ENCODE data around the gene MCAT.

Gene MCAT

DNA sequence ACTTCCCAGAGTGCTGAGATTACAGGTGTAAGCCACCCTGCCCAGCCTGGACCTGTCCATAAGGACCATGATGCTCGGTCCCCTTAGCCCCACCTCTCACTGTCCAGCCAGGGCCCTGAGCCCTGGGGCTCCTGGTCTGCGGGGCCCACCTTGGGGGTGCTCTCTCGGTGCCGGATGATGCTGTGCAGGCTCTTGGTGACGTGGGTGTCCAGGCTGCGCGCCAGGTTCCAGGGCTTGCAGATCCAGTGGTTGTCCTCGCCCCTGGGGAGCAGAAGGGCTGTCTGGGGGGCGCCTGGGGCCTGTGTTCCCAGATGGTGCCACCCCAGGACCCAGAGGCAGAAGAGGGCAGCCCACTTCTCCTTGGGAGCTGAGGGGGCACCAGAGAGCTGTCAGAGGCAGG, 30.4 kb upstream of the MCAT start:
- no peak for DNase-seq (ENCODE audit: low spot score)

DNA sequence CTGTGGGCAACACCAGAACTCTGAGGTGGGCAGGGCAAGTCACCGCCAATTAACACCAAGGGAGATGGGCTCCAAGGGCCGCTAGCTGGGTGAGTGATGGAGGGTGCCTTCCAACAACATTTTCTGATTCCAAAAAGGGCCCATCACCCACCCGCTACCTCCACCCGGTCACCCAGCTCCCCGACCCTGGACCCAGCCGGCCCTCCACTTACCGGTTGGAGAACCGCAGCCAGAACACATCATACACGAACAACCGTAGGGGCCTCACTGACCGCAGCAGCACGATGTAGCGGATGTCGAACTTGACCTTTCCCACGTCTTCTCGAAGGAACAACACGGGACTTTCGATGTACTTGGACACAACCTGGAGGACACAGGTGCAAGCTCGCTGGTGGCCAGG, 29.0 kb upstream of the MCAT start:
- DNase-seq (ENCODE audit: low spot score) = no peak

GRCh38 chr22:43171607-43172006, 28.4 kb upstream of the MCAT start:
- DNase-seq (ENCODE audit: low spot score) = no peak

GRCh38 chr22:43171019-43171491, 27.9 kb upstream of the MCAT start:
- no peak for DNase-seq (ENCODE audit: low spot score)

- DNase-seq (ENCODE audit: low spot score) = no peak
Measured at GRCh38 chr22:43170131-43170480, 26.9 kb upstream of the MCAT start.

DNA sequence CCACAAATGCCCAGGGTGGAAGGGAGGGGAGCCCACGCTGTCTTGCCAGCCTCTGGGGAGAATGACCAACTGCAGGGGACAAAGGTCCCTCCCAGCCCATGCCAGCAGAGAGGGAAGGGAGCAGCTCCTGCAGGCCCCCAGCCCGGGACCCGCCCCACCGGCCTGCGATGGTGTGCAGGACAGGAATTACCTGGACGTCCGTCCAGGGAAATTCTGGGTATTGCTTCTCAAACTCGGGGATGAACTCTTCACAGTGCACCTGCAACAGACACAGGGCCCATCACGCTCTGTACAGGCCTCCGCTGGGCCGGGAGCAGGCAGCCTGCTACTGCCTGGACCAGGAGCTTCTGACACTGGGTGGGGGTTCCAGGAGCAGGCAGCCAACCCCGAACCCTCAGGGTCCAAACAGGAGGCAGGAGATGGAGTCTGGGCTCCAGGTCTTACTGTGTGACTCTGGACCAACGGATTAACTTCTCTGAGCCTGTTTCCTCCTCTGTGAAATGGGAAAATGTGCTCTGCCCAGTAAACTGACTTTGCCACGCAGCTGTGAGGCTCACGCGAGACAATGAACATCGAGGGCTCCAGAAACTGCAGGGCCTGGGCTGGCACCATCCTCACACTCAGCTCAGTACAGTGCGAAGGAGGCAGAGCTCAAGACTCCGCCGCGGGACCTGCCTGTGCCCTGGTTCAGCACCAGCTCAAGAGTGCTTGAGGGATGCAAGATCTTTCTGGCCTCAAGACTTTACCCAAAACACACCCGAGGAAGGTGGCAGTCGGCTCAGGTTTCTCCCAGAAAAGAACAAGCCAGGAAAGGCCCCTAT, 26.3 kb upstream of the MCAT start:
- DNase-seq (ENCODE audit: low spot score) = no peak

- DNase-seq (ENCODE audit: low spot score) = no peak
Measured at GRCh38 chr22:43168471-43169309, 25.5 kb upstream of the MCAT start.

- no peak for DNase-seq (ENCODE audit: low spot score)
Measured at GRCh38 chr22:43167001-43167589, 23.9 kb upstream of the MCAT start.

- no peak for DNase-seq (ENCODE audit: low spot score)
Measured at GRCh38 chr22:43166132-43166930, 23.1 kb upstream of the MCAT start.

DNA sequence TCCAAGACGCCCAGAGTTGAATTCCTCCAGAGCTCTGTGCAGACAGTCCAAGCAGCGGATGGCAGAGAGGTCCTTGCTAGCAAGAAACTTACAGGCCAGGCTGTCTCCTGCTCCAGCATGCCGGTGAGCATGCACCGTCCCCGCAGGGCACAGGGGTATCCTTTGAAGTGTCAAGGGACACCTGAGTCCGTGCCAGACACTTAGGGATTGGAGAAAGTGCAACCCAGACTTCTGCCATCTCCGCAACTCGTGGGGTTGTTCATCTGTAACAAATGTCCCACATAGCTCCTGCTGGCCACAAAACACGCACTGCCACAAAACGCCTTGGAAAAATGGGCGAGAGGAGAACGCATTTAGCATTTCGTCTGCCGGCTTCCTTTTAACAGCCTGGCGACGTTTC, 21.4 kb upstream of the MCAT start:
- DNase-seq (ENCODE audit: low spot score) = peak; percentile 19

DNA sequence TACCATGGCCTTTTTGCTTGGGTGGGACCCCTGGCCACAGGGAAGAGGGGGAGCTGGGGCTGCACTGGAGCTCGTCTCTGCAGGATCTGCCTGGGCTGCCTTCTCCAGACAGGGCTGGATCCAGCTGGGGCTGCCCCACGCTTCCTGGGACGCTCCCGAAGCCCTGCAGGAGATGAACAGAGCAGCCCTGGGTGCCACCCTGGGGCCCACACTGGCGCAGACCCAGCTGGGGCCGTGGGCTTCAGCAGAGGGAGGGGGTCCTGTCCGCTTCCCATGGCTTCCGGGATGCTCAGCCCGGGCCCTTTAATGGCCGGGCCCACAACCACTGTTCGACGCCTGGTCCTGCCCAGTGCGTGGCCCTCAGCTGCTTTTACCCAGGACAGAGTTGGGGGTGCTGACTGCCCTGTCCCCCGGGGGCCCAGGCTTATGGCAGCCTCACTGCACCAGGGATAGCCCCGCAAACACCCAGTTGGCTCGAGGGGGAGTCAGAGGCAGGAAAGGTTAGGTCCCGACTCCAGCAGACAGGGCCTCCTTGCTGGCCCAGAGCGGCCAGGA, 20.1 kb upstream of the MCAT start:
- DNase-seq (ENCODE audit: low spot score) = no peak

- DNase-seq (ENCODE audit: low spot score) = no peak
Measured at GRCh38 chr22:43162412-43163150, 19.4 kb upstream of the MCAT start.

DNA sequence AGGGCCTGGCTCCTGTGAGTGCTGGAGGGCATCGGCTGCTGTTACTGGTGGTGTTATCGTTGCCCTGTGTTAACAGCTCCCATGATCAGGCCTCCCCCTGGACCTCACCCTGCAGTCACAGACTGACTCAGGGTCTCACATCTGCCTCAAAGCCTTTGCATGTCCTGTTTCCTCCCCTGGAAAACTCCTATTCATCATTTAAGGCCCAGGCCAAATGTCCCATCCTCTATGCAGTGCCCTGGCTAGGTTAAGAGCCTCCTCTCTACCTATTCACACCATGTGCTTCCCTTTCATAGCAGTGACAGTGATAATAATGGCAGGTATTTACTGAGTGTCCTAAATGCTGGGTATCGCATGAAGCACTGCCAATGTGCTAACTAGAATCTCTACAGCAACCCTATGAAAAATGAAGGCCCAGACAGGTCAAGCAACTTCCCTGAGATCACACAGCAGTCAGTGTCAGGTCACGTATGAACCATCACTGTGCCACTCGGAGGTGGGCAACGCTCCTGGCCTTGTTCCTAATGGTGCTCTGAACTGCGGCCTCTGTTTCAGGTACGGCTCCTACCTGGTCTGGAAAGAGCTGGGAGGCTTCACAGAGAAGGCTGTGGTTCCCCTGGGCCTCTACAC, 17.4 kb upstream of the MCAT start:
- no peak for DNase-seq (ENCODE audit: low spot score)

- DNase-seq (ENCODE audit: low spot score) = no peak
Measured at GRCh38 chr22:43159484-43160178, 16.4 kb upstream of the MCAT start.

- DNase-seq (ENCODE audit: low spot score) = no peak
Measured at GRCh38 chr22:43158778-43159483, 15.7 kb upstream of the MCAT start.

GRCh38 chr22:43157874-43158546, 14.8 kb upstream of the MCAT start:
- DNase-seq (ENCODE audit: low spot score) = no peak

DNA sequence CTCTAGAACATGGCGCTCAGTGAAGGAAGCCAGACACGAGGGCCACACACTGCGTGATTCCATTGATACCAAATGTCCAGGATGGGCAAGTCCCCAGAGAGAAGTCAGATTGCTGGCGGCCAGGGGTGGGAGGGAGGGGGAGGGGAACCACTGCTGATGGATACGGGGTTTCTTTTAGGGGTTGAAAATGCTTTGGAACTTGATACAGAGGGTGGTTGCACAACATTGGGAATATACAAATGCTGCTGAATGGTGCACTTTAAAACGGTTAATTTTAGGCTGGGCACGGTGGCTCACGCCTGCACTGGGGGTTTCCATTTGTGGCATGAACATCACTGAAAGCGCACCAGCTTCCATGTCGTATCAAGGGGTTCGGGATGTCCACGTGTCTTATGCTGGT, 13.2 kb upstream of the MCAT start:
- DNase-seq (ENCODE audit: low spot score) = no peak

DNA sequence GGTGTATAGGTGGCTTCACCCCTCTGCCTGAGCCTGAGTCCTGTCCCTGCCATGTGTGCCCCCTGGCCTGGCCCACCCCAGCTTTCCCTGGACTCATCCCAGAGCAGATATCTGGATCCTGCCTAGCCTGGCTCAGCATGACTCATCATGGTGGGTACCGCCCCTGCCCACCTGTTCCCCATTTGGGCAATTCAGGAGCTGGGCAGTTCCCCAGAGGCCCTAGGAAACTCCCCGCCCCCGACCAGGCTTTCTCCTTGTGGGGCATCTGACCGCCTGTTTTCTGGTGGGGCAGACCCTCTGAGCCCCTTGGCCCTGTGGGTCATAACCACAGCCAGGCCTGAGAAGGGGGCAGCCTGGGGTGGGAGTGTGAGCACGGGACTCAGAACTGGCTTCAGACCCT, 12.6 kb upstream of the MCAT start:
- no peak for DNase-seq (ENCODE audit: low spot score)
